Urinary bladder (tissue), 4 donors: ENCODE measurements around the gene SNRNP40. TPM values are rescaled to one million over a fixed set of nuclear protein-coding genes. Genes with fewer than 3 reads are reported as not detected.
A peak's percentile ranks its signal among the peaks of the same experiment; 100 is the strongest.
"Not testable (repeated sequence)": the region's sequence is repeated elsewhere in the genome, so short reads cannot be mapped to it uniquely, and the experiment has no call there.

Experiments used
- DNase-seq: peaks from one replicate; pipeline ENCODE4 v3.0.0-alpha.2; 2015; ENCODE audit errors: extremely low spot score
- H3K27ac ChIP-seq: one replicate; pipeline ENCODE4 v1.5.1; 2013; ENCODE audit warnings: low read depth, mild to moderate bottlenecking, moderate library complexity
- H3K36me3 ChIP-seq: one replicate; pipeline ENCODE4 v1.6.1; 2013; ENCODE audit warnings: mild to moderate bottlenecking, moderate library complexity; ENCODE audit not compliant: insufficient read depth
- H3K4me1 ChIP-seq: one replicate; pipeline ENCODE4 v1.6.1; 2013; ENCODE audit warnings: mild to moderate bottlenecking, moderate library complexity; ENCODE audit not compliant: insufficient read depth
- H3K4me3 ChIP-seq: one replicate; pipeline ENCODE4 v1.5.1; 2013; ENCODE audit warnings: low read depth, low read length
- WGBS: extraction: QIAGEN DNeasy Blood & Tissue Kit; methylation state at CpG from one replicate; pipeline ENCODE4 v1.1.7; 2013; 5-methylcytosine and 5-hydroxymethylcytosine counted together
- polyA plus RNA-seq: library from polyadenylated mRNA; stranded (reverse); fragments of 200-250 nt; gene quantifications from one replicate; pipeline ENCODE4 v1.2.3, GENCODE V29; 2013
- total RNA-seq: library from RNA; depleted of rRNA; stranded (reverse); fragments of >200 nt; gene quantifications from one replicate; pipeline ENCODE4 v1.2.3, GENCODE V29; 2014
- donor health status: healthy with polysubstance abuse.
- donor health status: healthy.

SNRNP40 gene
- total and polyA plus RNA-seq, 2 donors: 28.7 to 88.4 TPM

DNA sequence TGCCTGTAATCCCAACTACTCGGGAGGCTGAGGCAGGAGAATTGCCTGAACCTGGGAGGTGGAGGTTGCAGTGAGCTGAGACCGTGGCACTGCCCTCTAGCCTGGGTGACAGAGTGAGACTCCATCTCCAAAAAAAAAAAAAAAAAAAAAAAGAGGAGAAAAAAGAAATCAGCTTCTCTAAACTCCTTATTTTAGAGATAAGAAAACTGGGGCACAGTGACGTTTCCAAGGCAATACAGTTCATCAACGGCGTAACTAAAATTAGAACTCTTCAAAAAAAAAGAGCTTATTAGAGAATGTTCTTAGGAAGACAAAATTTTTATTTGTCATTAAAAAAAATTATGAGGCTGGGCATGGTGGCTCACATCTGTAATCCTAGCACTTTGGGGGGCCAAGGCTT is 34.2 kb downstream of the SNRNP40 start:
- DNase-seq, H3K4me3 ChIP-seq, H3K4me1 ChIP-seq, H3K27ac ChIP-seq, H3K36me3 ChIP-seq: not testable (repeated sequence)
- WGBS: 90% methylated on average over 5 of the region's 5 CpGs

DNA sequence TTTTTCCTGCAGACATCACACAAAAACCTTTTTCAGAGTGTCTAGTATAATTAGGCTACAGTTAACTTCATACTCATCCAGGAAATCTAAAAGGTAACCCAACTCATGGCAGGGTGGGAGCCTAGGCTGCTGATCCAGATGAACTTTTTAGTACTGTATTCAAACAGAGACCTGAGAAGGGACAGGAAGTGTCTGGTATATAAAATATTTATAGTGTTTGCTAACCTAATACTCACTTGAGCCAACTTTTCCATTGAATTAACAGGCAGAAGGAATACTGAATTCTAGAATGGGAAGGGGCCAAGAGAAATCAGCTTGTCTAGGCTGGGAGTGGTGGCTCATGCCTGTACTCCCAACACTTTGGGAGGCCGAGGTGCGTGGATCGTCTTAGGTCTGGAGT is 34.7 kb downstream of the SNRNP40 start:
- peaks cover 5% of the 10 kb centered on the region for H3K36me3 ChIP-seq
- WGBS: 92% methylated on average over 3 of the region's 3 CpGs

DNA sequence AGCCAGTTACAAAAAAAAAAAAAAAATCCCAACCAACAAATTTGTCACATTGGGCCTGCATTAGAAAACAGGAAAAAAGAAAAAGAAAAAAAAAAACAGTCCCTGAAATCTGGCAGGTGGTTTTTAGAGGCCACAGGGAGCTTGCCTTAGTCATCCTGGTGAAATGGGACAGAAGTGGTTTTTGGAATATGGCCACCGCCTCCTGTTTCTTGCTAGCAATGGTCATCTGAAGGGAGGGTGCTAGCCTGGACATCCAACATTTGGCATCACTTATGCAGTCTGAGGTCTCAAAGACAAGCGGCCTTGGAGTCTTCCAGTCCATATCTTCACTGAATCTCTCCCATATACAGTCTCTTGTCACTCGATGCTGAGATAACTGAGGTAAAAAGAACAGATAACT is 36.8 kb downstream of the SNRNP40 start:
- Histone ChIP-seq H3K4me3 (no peak overlapping the region), H3K36me3 (peaks cover 5% of the 10 kb centered on the region), H3K27ac (no peak overlapping the region), H3K4me1 (no peaks in the 10 kb centered on the region)
- no peak for DNase-seq
- 83% methylated on average over 3 of the region's 3 CpGs for WGBS

More for the DNA sequence above, 34.7 kb downstream of the SNRNP40 start:
- Histone ChIP-seq H3K27ac (no peak overlapping the region), H3K4me1 (no peaks in the 10 kb centered on the region), H3K4me3 (no peak overlapping the region)
- DNase-seq: no peak

DNA sequence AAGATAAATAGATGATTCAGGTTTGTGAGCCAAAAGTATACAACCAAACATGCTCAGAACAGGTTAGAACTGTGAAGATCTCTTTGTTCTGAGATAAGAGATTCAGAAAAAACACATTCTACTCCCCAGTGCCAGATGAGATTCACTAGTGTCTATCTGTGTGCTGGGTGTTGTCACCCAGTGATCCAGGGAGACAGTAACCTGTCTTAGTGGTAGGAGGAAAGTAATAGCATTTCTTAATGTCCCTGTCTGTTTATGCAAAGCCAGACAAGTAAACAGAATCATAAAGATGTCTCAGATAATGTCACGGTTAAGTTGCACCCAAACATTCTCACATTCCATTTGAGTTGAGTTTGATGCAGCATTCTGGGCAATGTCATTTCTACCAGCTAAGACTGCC is 38.0 kb downstream of the SNRNP40 start:
- Histone ChIP-seq H3K27ac (no peak overlapping the region), H3K36me3 (peaks cover 5% of the 10 kb centered on the region), H3K4me3 (no peak overlapping the region), H3K4me1 (no peaks in the 10 kb centered on the region)
- WGBS: 66% methylated on average over 1 of the region's 1 CpG
- DNase-seq: no peak

DNA sequence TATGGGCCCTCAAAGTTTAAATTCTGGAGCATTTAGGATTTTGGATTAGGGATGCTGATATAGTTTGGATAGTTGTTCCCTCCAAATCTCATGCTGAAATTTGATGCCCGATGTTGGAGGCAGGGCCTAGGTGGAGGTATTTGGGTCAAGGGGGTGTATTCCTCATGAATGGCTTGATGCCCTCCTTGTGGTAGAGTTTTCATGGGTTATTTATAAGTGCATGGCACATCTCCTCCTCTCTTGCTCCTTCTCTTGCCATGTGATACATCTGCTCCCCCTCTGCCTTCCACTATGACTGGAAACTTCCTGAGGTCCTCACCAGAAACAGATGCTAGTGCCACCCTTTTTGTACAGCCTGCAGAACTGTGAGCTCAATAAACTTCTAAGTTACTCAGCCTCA is 39.4 kb downstream of the SNRNP40 start:
- no peak for DNase-seq
- Histone ChIP-seq H3K4me3 (no peak overlapping the region), H3K27ac (no peak overlapping the region), H3K4me1 (no peaks in the 10 kb centered on the region), H3K36me3 (peaks cover 5% of the 10 kb centered on the region)
- 95% methylated on average over 1 of the region's 1 CpG for WGBS

DNA sequence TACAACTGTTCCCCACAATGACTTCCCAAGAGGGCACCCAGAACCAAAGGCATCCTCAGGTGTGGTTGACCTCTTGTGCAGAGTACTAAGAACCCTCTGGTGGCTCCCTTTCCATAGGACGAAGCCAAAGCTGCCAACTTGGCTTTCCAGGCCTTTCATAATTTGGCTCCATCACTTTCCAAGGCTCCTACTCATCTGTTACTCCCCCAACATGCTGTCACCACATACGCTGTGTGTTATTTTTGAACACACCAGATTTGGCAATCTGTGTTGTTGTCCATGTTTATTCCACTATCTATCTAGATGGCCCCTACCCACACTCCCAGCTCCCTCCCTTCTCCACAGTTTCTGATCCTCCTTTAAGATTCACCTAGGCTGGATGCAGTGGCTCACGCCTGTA is 46.7 kb downstream of the SNRNP40 start:
- no peak for DNase-seq
- Histone ChIP-seq H3K36me3 (no peaks in the 10 kb centered on the region), H3K4me1 (no peaks in the 10 kb centered on the region), H3K4me3 (no peak overlapping the region), H3K27ac (no peak overlapping the region)
- WGBS: 87% methylated on average over 3 of the region's 3 CpGs

DNA sequence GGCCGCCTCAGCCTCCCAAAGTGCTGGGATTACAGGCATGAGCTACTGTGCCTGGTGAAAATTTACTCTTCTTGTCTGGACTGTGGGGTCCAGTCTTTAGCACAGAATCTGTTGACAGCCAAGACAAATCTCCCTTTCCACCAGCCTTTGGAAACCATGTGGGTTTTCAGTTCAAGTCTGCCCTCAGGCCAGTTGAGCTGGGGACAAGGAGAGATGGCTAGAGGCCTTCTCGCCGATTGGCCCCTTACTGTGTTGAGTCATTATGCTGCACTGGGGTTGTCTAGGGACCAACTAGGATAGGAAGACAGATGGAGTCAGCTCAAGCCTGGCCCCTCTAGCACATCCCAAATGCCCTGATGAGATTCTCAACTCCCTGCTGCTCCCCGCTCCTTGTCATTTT is 48.3 kb downstream of the SNRNP40 start:
- H3K4me3 ChIP-seq: no peak overlapping the region
- H3K36me3 ChIP-seq: no peaks in the 10 kb centered on the region
- DNase-seq: no peak
- H3K27ac ChIP-seq: no peak overlapping the region
- no peaks in the 10 kb centered on the region for H3K4me1 ChIP-seq
- WGBS: 94% methylated on average over 4 of the region's 4 CpGs

DNA sequence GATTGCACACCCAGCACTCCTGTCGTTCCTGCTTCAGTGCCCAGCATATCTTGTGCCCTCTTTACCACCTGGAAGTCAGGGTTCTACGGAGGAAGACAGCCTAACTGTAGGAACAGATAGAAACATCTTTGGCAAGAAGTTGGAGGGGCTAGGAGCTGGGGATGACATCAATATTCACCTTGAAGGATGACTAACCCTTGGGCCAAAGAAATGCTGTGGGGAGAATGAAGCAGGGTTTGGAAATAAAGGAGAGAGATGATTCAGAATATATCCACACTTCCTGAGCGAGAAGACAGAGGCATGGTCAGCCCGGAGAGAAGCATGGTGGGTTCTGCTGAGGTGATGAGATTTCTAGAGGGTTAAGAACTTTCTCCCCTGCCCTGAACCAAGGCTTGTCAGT is 52.3 kb downstream of the SNRNP40 start:
- WGBS: 74% methylated on average over 4 of the region's 4 CpGs
- H3K27ac ChIP-seq: no peak overlapping the region
- no peaks in the 10 kb centered on the region for H3K36me3 ChIP-seq
- no peak overlapping the region for H3K4me3 ChIP-seq
- H3K4me1 ChIP-seq: no peaks in the 10 kb centered on the region
- no peak for DNase-seq

DNA sequence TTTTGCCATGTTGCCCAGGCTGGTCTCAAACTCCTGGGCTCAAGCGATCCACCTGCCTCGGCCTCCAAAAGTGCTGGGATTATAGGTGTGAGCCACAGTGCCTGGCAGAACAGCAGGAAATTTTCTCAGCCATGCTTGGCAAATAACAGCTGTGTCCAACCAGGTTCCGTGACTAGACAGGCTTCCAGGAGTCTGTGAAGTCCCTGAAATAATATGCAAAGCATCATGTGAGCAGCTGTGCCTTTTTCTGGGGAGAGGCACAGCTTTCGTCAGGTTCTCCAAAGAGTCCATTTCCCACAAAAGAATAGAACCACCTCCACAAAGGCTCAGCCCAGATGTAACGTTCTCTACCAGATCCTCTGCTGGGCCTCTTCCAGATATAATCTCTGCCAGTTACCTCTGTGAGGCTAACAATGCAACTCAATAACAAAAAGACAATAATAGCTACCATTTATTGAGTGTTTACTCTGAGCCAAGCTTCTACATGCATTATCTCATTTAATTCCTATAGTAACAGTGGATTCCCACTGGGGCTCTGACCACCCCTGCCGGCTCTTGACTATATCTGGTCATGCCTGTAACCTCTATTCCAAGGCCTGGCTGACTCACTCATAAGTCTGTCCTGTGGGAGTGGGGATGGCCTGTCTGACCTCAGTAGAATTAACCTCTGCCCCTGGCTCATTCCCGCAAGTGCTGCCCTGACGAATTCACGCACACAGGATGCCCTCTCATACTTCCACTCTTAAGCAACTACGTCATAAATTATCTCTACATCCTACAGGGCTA is 52.9 kb downstream of the SNRNP40 start:
- DNase-seq: no peak
- Histone ChIP-seq H3K4me1 (no peaks in the 10 kb centered on the region), H3K27ac (no peak overlapping the region), H3K4me3 (no peak overlapping the region), H3K36me3 (no peaks in the 10 kb centered on the region)
- WGBS: 56% methylated on average over 10 of the region's 10 CpGs

DNA sequence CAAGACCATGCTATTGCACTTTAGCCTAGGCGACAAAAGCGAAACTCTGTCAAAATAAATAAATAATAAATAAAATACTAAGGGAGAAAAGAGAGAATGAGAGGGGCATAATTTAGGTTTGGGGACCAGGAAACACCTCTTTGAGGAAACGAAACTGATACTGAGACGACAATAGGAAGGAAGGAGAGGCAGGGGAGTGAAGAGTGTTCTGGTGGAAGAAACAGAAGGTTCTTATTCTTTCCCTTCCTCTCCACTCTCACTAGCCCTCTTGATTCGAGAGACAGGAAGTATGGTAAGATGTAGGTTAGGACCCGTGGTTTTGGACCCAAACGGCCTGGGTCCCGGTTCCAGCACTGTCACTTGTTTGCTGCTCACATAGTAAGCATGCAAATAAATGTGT is 55.3 kb downstream of the SNRNP40 start:
- WGBS: 66% methylated on average over 8 of the region's 8 CpGs
- no peak for DNase-seq
- Histone ChIP-seq H3K4me3 (no peak overlapping the region), H3K36me3 (no peaks in the 10 kb centered on the region), H3K4me1 (no peaks in the 10 kb centered on the region), H3K27ac (no peak overlapping the region)

DNA sequence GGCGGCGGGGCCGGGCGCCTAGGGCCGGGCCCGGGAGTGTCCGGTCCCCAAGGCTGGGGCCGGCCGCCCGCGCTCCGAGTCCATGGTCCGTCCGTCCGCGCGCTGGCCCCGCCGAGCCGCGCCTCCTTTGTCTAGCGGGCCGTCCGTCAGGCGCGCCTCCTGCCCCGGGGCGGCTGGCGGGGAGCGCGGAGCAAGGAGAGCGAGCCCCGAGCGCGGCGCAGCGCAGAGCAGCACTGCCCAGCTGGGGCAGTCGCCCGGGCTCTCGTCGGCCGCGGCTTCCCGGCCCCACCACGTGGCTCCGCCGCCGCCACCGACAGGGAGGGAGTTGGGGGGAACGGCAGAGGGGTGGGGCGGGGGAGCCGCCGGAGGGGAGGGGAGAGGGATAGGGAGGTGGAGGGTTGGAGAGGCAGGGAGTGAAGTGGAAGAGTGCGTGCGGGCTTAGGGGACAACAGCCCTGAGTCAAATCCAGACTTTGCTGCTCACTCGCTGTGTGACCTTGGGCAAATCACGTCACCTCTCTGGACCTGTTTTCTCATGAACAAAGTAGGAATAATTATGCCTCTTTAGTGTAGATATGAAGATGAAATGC is 56.8 kb downstream of the SNRNP40 start, which contains the start of gene NKAIN1:
NKAIN1 (minus strand) TSS at position 235 of the 589 bp plus-strand sequence. CDS start 340 bp downstream, outside the sequence.
- no peaks in the 10 kb centered on the region for H3K36me3 ChIP-seq
- DNase-seq: no peak
- WGBS: under 1% methylated on average over 52 of the region's 57 CpGs

DNA sequence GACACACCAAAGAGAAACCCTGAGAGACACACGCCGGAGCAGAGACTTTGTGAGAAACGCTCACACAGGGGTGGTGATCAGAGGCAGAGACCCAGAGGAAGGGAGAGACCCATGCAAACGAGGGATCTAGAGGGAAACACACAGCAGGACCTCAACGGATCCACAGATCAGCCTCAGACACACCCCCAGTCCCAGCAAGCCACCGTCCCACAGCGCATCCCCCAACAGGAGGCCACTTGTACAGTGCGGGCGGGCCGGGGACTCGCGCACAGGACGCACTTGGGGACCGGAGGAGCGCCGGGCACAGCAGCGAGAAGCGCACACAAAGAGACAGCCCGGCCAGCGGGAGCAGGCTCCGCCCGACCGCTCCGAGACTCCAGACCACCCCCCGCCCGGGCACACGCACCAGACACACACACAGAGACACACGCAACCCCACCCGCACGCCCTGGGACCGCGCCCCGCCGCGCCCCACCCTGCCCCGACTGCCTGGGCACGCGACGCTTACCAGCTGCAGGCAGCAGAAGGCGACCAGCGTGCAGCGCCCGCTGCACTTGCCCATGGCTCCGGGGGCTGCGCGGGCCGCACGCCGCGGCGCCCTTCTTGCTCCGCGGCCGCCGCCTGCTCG is 57.5 kb downstream of the SNRNP40 start:
- peak overlapping the region; percentile 28 for H3K4me3 ChIP-seq

More for the DNA sequence above, 56.8 kb downstream of the SNRNP40 start, which contains the start of gene NKAIN1:
- no peaks in the 10 kb centered on the region for H3K4me1 ChIP-seq
- H3K27ac ChIP-seq: no peak within 1 kb of the TSS
- H3K4me3 ChIP-seq: peak within 1 kb of the TSS; percentile 28

DNA sequence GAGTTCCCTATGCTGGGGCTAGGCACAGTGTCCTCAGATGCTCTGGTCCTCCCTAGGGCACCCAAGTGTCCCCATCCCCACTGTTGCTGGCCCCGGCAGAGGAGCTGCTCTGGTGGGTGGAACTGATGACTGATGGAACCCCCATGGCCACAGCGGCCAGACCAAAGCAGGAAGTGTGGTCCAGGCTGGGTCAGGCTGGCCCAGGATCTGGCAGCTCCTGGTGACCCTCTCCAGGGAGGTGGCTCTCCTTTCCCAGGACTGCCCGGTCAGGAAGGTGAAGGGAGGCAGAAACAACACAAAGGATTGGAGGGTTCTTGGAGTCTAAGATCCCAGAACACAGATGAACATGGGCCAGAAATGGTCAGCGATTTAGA is 58.0 kb downstream of the SNRNP40 start:
- WGBS: 27% methylated on average over 4 of the region's 4 CpGs
- no peak overlapping the region for H3K27ac ChIP-seq
- DNase-seq: no peak
- no peaks in the 10 kb centered on the region for H3K4me1 ChIP-seq
- no peak overlapping the region for H3K4me3 ChIP-seq
- H3K36me3 ChIP-seq: no peaks in the 10 kb centered on the region

More for the DNA sequence above, 57.5 kb downstream of the SNRNP40 start:
- no peak for DNase-seq
- Histone ChIP-seq H3K27ac (no peak overlapping the region), H3K4me1 (no peaks in the 10 kb centered on the region), H3K36me3 (no peaks in the 10 kb centered on the region)
- WGBS: 1% methylated on average over 56 of the region's 56 CpGs

DNA sequence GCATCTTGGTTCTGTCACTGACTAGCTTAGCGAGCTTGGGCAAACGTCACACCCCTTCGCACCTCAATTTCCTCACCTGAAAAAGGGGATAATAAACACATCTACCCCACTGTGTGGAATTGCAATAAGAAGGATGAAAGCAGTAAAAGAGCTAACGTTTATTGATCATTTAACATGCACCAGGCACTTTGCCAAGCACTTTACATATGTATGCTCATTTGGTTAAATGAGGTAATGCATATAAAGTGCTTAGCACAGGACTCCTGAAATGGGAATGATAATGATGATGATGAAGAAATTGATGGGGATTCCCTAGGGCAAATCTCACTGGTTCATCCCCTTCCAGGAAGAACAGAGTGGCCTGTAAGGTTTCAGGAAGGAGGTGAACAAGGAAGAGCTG is 61.7 kb downstream of the SNRNP40 start:
- Histone ChIP-seq H3K36me3 (no peaks in the 10 kb centered on the region), H3K4me1 (no peaks in the 10 kb centered on the region), H3K4me3 (no peak overlapping the region), H3K27ac (no peak overlapping the region)
- DNase-seq: no peak
- WGBS: 50% methylated on average over 4 of the region's 4 CpGs
